Neutrophil (primary cell): ENCODE data around the gene ADCY1.

Source experiments
- H3K27ac ChIP-seq: fragments of 200-600 bp; sonication (generic); 2 replicates; pipeline ENCODE4 v1.5.1; 2016; ENCODE audit warnings: mild to moderate bottlenecking, moderate library complexity
- H3K27me3 ChIP-seq: fragments of 200-600 bp; sonication (generic); 2 replicates; pipeline ENCODE4 v1.6.0; 2016; ENCODE audit warnings: mild to moderate bottlenecking
- H3K36me3 ChIP-seq: fragments of 200-600 bp; sonication (generic); 2 replicates; pipeline ENCODE4 v1.5.1; 2017
- H3K4me1 ChIP-seq, 2 experiments: fragments of 200-600 bp in 1 of 2; sonication (generic) in 1 of 2; 1 replicate in 1 of 2; 2 replicates in 1 of 2; pipeline versions ENCODE4 v1.5.1 to v1.6.1; 2013 to 2016; ENCODE audit warnings: low read depth in 1 of 2, low read length in 1 of 2, mild to moderate bottlenecking in 1 of 2, moderate library complexity in 1 of 2; ENCODE audit not compliant: control insufficient read depth in 1 of 2, insufficient read depth in 1 of 2
- H3K4me3 ChIP-seq, 2 experiments: fragments of 200-600 bp in 1 of 2; sonication (generic) in 1 of 2; 1 replicate in 1 of 2; 2 replicates in 1 of 2; pipeline ENCODE4 v1.5.1; 2013 to 2016; ENCODE audit warnings: low read depth in 1 of 2, low read length in 1 of 2, mild to moderate bottlenecking in 1 of 2, moderate library complexity in 1 of 2
- H3K9me3 ChIP-seq: fragments of 200-600 bp; sonication (generic); 2 replicates; pipeline ENCODE4 v1.5.1; 2016
- CTCF ChIP-seq: fragments of 200-600 bp; sonication (generic); IDR thresholded peaks from 2 replicates; pipeline ENCODE4 v1.5.1; 2016; ENCODE audit warnings: antibody characterized with exemption

Gene ADCY1

GRCh38 chr7:45578022-45578421 is 3.9 kb downstream of the ADCY1 start:
- TF ChIP-seq CTCF: no peak
- Histone ChIP-seq H3K27me3 (peaks cover 60% of the 10 kb centered on the region), H3K36me3 (no peaks in the 10 kb centered on the region), H3K9me3 (no peaks in the 10 kb centered on the region), H3K4me1 (no peaks in the 10 kb centered on the region), H3K4me3 (no peak overlapping the region), H3K27ac (no peak overlapping the region)

- H3K9me3 ChIP-seq: no peaks in the 10 kb centered on the region
- peaks cover 56% of the 10 kb centered on the region for H3K27me3 ChIP-seq
- H3K4me3 ChIP-seq: no peak overlapping the region
- no peaks in the 10 kb centered on the region for H3K4me1 ChIP-seq
- H3K36me3 ChIP-seq: no peaks in the 10 kb centered on the region
- TF ChIP-seq CTCF: no peak
- no peak overlapping the region for H3K27ac ChIP-seq
These were observed 4.3 kb downstream of the ADCY1 start for GRCh38 chr7:45578467-45578866.

- H3K27me3 ChIP-seq: peaks cover 49% of the 10 kb centered on the region
- no peak overlapping the region for H3K4me3 ChIP-seq
- no peaks in the 10 kb centered on the region for H3K4me1 ChIP-seq
- no peaks in the 10 kb centered on the region for H3K9me3 ChIP-seq
- no peak for TF ChIP-seq CTCF
- H3K36me3 ChIP-seq: no peaks in the 10 kb centered on the region
- H3K27ac ChIP-seq: no peak overlapping the region
These were observed 5.2 kb downstream of the ADCY1 start for GRCh38 chr7:45579391-45579801.

GRCh38 chr7:45580053-45580872 is 6.1 kb downstream of the ADCY1 start:
- Histone ChIP-seq H3K27ac (no peak overlapping the region), H3K9me3 (no peaks in the 10 kb centered on the region), H3K4me3 (no peak overlapping the region), H3K4me1 (no peaks in the 10 kb centered on the region), H3K27me3 (peaks cover 41% of the 10 kb centered on the region), H3K36me3 (no peaks in the 10 kb centered on the region)
- no peak for TF ChIP-seq CTCF

- H3K9me3 ChIP-seq: no peaks in the 10 kb centered on the region
- no peak for TF ChIP-seq CTCF
- H3K4me1 ChIP-seq: no peaks in the 10 kb centered on the region
- no peak overlapping the region for H3K27ac ChIP-seq
- no peak overlapping the region for H3K4me3 ChIP-seq
- no peaks in the 10 kb centered on the region for H3K36me3 ChIP-seq
- H3K27me3 ChIP-seq: peaks cover 30% of the 10 kb centered on the region
These were observed 7.2 kb downstream of the ADCY1 start for GRCh38 chr7:45581271-45581780.
